Measurements from ENCODE around the gene CAMK2G.

CAMK2G gene

GRCh38 chr10:73763343-73763742 lies 111.0 kb downstream of the CAMK2G start:
- DNase-seq, result no peak

DNA sequence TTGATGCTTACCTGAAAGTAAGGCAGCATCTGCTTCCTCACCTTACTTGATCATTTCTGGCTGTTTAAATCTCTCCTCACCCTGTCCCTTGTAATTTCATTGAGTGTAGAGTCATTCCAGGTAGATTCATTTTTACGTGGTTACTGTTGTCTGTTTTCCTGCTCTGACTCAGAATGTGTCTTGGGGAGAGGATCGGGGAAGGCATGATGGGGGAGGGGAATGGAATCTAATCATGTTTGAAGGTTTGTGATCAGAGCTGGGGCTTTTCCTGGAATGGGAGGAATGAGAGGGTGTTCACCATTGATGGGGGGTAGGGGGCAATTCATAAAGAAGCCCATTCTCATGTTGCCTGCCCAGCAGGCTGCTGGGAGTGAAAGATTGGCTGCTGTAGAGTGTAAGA lies 111.4 kb downstream of the CAMK2G start:
- DNase-seq, result no peak

Measured in activated CD4-positive, alpha-beta T cell treated with anti-CD3 and anti-CD28 coated beads, Interleukin-2, amount 50 U/mL, for 4 hours (primary cell).